ENCODE results near the gene WWOX. TPM values are rescaled to one million over a fixed set of nuclear protein-coding genes. Genes with fewer than 3 reads are reported as not detected.

WWOX gene
- total and polyA plus RNA-seq, 2 donors: 15.3 to 28.4 TPM

DNA sequence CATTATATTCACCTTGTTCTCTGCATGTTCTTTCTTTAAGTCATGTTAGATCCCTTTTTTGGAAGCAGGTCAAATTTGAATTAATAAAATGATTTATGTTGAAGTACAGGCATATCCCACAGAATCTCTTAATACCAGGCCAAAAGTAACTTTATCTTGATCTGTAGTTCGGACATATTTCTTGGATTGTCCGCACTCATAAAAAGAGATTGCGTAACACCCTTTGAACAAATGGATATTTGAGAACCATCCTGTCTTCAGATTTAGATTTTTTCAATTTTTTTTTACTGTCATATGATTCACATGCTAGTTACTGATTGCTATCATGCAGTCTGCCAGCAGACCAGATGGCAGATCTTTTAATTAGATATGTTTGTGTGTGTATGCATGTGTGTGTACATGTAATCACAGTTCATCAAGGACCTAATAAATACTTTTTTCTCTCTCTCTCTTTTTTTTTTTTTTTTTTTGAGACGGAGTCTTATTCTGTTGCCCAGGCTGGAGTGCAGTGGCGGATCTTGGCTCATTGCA, 352.6 kb downstream of the WWOX start:
- Histone ChIP-seq H3K4me1 (ENCODE audit: insufficient read depth) (no peaks in the 10 kb centered on the region), H3K36me3 (ENCODE audit: insufficient read depth) (no peaks in the 10 kb centered on the region), H3K4me3 (ENCODE audit: low read depth, low read length) (no peak overlapping the region), H3K27ac (ENCODE audit: low read depth) (no peak overlapping the region)
- WGBS: 76% methylated on average over 5 of the region's 5 CpGs
- DNase-seq (ENCODE audit: extremely low spot score): peak; percentile 23

GRCh38 chr16:78455861-78456260, 356.4 kb downstream of the WWOX start:
- DNase-seq (ENCODE audit: extremely low spot score): no peak
- no peak overlapping the region for H3K27ac ChIP-seq (ENCODE audit: low read depth)
- 55% methylated on average over 4 of the region's 4 CpGs for WGBS
- no peaks in the 10 kb centered on the region for H3K4me1 ChIP-seq (ENCODE audit: insufficient read depth)
- no peaks in the 10 kb centered on the region for H3K36me3 ChIP-seq (ENCODE audit: insufficient read depth)
- H3K4me3 ChIP-seq (ENCODE audit: low read depth, low read length): no peak overlapping the region

GRCh38 chr16:78458588-78458987, 359.1 kb downstream of the WWOX start:
- Histone ChIP-seq H3K27ac (ENCODE audit: low read depth) (no peak overlapping the region), H3K4me3 (ENCODE audit: low read depth, low read length) (no peak overlapping the region), H3K36me3 (ENCODE audit: insufficient read depth) (no peaks in the 10 kb centered on the region), H3K4me1 (ENCODE audit: insufficient read depth) (no peaks in the 10 kb centered on the region)
- no peak for DNase-seq (ENCODE audit: extremely low spot score)
- WGBS: 97% methylated on average over 2 of the region's 2 CpGs

DNA sequence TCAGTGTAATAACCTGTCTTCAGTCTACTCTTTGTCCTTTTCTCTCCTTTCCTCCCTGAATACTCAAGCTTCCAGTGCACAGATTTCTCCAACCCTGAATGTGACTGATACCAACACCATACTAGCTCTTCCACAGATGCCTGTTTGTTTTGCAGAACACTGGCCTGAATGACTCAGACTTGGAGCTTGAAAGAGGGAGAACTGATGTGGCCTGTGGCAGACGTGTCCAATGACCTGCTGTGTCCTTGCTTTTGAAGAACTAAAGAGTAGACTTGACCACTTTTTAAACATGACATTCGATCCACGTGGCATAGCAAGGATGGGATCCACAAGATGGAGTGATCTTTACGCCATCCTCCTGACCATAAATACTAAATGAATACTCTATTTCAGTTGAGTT, 361.0 kb downstream of the WWOX start:
- Histone ChIP-seq H3K27ac (ENCODE audit: low read depth) (no peak overlapping the region), H3K36me3 (ENCODE audit: insufficient read depth) (no peaks in the 10 kb centered on the region), H3K4me1 (ENCODE audit: insufficient read depth) (no peaks in the 10 kb centered on the region), H3K4me3 (ENCODE audit: low read depth, low read length) (no peak overlapping the region)
- WGBS: 92% methylated on average over 4 of the region's 4 CpGs
- DNase-seq (ENCODE audit: extremely low spot score): no peak

GRCh38 chr16:78461087-78461486, 361.6 kb downstream of the WWOX start:
- WGBS: 75% methylated on average over 4 of the region's 4 CpGs
- H3K4me3 ChIP-seq (ENCODE audit: low read depth, low read length): no peak overlapping the region
- DNase-seq (ENCODE audit: extremely low spot score): no peak
- H3K27ac ChIP-seq (ENCODE audit: low read depth): no peak overlapping the region
- no peaks in the 10 kb centered on the region for H3K36me3 ChIP-seq (ENCODE audit: insufficient read depth)
- H3K4me1 ChIP-seq (ENCODE audit: insufficient read depth): no peaks in the 10 kb centered on the region

GRCh38 chr16:78461496-78462287, 362.2 kb downstream of the WWOX start:
- H3K4me3 ChIP-seq (ENCODE audit: low read depth, low read length): no peak overlapping the region
- H3K27ac ChIP-seq (ENCODE audit: low read depth): no peak overlapping the region
- no peaks in the 10 kb centered on the region for H3K4me1 ChIP-seq (ENCODE audit: insufficient read depth)
- H3K36me3 ChIP-seq (ENCODE audit: insufficient read depth): no peaks in the 10 kb centered on the region
- 70% methylated on average over 9 of the region's 9 CpGs for WGBS
- no peak for DNase-seq (ENCODE audit: extremely low spot score)

DNA sequence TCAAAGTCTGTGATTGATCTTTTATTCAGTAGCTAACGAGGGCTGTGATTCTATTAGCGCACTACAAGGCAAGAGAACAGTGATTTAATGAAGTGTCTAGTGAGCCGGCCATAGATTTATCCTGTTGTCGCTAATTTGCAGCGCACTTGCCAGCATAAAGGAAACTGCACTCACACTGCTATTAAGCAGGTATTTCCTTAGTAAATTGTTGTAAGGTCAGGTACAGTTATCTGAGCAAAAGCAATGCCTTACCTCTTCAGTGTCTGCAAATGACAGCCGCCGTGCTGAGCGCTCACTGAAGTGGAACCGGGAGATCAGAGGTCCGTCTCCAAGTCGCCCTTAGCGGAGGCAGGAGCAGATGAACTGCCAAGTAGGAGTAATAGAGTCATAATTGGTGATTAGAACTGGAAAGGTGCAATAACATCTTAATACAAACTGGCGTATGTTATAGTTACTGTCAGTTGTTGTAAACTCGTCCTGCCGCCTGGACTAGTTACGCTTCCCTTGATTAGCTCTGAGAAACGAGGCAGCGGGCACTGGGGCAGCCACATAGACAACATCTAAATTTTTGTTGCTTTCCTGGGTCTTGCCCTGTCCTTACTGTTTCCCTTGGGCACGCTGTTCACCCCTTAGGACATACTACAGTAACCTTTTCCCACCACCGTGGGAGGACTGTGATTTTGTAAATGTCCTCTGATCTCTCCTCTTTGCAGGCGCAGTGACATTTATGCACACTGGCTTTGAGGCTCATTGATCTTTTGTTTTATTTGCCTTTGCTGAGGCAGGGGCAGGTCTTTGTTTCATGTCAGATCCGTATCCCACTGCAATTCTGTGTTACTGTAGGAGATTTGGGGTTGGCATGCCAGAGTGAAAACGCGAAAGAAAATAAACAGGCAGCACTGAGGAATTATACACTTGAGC, 363.1 kb downstream of the WWOX start:
- Histone ChIP-seq H3K4me1 (ENCODE audit: insufficient read depth) (no peaks in the 10 kb centered on the region), H3K4me3 (ENCODE audit: low read depth, low read length) (no peak overlapping the region), H3K36me3 (ENCODE audit: insufficient read depth) (no peaks in the 10 kb centered on the region), H3K27ac (ENCODE audit: low read depth) (no peak overlapping the region)
- WGBS: 89% methylated on average over 24 of the region's 24 CpGs
- DNase-seq (ENCODE audit: extremely low spot score): no peak

DNA sequence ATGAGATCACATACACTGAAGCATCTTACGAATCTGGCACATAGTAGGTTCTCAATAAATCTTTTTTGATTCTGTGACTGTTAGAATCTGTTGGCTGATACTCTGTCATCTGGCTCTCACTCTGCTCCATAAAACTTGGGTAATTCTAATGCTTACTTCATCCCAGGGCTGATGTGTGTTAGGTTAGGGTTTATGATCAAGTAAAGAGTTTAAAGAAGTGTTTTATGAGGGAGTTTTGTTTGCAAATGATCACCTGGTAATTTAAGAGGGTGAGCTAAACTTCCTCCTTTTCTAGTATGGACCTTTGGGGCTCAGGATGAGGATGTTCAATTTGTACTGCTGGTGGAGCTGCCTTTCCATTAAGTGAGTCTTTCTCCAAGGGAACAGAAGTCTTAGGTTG, 364.1 kb downstream of the WWOX start:
- WGBS: 69% methylated on average over 1 of the region's 1 CpG

GRCh38 chr16:78464833-78465232, 365.4 kb downstream of the WWOX start:
- Histone ChIP-seq H3K4me1 (ENCODE audit: insufficient read depth) (no peaks in the 10 kb centered on the region), H3K27ac (ENCODE audit: low read depth) (no peak overlapping the region), H3K4me3 (ENCODE audit: low read depth, low read length) (no peak overlapping the region), H3K36me3 (ENCODE audit: insufficient read depth) (no peaks in the 10 kb centered on the region)
- 98% methylated on average over 3 of the region's 3 CpGs for WGBS
- DNase-seq (ENCODE audit: extremely low spot score): no peak

More for the DNA sequence above, 364.1 kb downstream of the WWOX start:
- DNase-seq (ENCODE audit: extremely low spot score): no peak
- Histone ChIP-seq H3K4me3 (ENCODE audit: low read depth, low read length) (no peak overlapping the region), H3K36me3 (ENCODE audit: insufficient read depth) (no peaks in the 10 kb centered on the region), H3K4me1 (ENCODE audit: insufficient read depth) (no peaks in the 10 kb centered on the region), H3K27ac (ENCODE audit: low read depth) (no peak overlapping the region)

- no peak overlapping the region for H3K4me3 ChIP-seq (ENCODE audit: low read depth, low read length)
- WGBS: 99% methylated on average over 6 of the region's 6 CpGs
These were observed 366.3 kb downstream of the WWOX start for GRCh38 chr16:78465730-78466129.

DNA sequence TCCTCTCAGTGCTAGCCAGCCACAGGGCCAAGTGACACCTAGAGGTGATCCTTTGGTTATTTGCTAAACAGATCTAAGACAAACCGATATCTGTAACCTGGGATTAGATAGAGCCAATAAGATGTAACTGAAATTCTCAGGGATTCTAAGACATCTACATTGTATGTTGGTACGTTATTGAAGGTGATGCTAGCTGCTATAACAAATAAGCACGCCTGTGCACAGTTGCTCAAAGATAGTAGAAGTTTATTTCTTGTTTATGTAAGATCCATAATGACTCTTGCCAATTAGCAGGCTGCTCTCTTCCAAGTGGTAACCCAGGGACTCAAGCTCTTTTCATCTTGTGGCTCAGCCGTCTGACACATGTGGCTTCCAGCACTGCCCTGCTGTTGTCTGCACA, 370.3 kb downstream of the WWOX start:
- Histone ChIP-seq H3K4me1 (ENCODE audit: insufficient read depth) (no peaks in the 10 kb centered on the region), H3K27ac (ENCODE audit: low read depth) (no peak overlapping the region), H3K36me3 (ENCODE audit: insufficient read depth) (no peaks in the 10 kb centered on the region), H3K4me3 (ENCODE audit: low read depth, low read length) (no peak overlapping the region)
- whole genome bisulfite sequencing: 96% methylated on average over 4 of the region's 4 CpGs
- no peak for DNase-seq (ENCODE audit: extremely low spot score)

More at GRCh38 chr16:78465730-78466129, 366.3 kb downstream of the WWOX start:
- Histone ChIP-seq H3K4me1 (ENCODE audit: insufficient read depth) (no peaks in the 10 kb centered on the region), H3K27ac (ENCODE audit: low read depth) (no peak overlapping the region), H3K36me3 (ENCODE audit: insufficient read depth) (no peaks in the 10 kb centered on the region)
- DNase-seq (ENCODE audit: extremely low spot score): no peak

DNA sequence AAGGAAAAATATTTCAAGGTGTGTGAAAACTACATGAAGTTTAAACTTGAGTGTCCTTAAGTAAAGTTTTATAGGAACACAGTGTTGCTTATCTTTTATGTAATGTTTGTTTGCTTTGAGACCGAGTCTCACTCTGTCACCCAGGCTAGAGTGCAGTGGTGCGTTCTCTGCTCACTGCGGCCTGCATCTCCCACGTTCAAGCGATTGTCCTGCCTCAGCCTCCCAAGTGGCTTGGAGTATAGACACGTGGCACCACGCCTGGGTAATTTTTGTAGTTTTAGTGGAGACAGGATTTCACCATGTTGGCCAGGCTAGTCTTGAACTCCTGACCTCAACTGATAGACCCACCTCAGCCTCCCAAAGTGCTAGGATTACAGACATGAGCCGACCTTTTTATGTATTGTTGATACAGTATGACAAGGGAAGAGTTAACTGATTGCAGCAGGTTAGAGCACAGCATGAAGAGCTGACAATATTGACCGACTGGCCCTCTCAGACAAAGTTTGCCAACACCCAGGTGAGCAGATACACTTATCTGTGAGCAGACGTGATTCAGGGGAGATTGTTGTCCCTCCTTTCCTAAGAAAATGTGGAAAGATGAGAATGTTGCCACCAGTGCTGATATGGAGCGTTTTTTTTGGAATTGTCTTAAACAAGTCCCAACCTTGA, 373.7 kb downstream of the WWOX start:
- Histone ChIP-seq H3K36me3 (ENCODE audit: insufficient read depth) (no peaks in the 10 kb centered on the region), H3K27ac (ENCODE audit: low read depth) (no peak overlapping the region), H3K4me3 (ENCODE audit: low read depth, low read length) (no peak overlapping the region), H3K4me1 (ENCODE audit: insufficient read depth) (no peaks in the 10 kb centered on the region)
- 87% methylated on average over 11 of the region's 11 CpGs for WGBS
- no peak for DNase-seq (ENCODE audit: extremely low spot score)

DNA sequence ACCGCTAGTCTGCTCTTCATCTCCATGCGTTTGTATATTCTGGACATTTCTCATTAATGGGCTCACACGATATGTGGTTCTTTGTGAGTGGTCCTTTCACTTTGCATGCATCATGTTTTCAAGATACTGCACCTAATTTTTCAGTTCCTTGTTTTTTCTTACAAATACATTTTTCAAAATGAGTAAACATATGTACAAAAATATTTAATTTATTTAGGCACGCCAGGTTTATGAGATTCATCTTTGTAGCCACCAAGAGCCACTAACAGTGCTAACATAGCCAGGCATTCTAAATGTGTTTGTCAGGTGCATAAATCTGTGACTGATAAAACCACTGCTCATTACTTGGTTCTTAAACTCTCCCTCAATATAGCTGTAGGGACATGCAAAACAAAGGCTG, 375.3 kb downstream of the WWOX start:
- Histone ChIP-seq H3K36me3 (ENCODE audit: insufficient read depth) (no peaks in the 10 kb centered on the region), H3K4me1 (ENCODE audit: insufficient read depth) (no peaks in the 10 kb centered on the region), H3K4me3 (ENCODE audit: low read depth, low read length) (no peak overlapping the region), H3K27ac (ENCODE audit: low read depth) (no peak overlapping the region)
- WGBS: 95% methylated on average over 4 of the region's 4 CpGs
- no peak for DNase-seq (ENCODE audit: extremely low spot score)

Data from urinary bladder (tissue), 4 donors.